Activated CD4-positive, alpha-beta T cell treated with anti-CD3 and anti-CD28 coated beads for 24 hours (primary cell): ENCODE data around the gene MEGF8.

ENCODE experiments used
- DNase-seq, 2 donors: peaks; one replicate each; pipeline ENCODE4 v3.0.0-alpha.2; 2020; ENCODE audit warnings: low read depth in 2 of 2

MEGF8 gene

DNA sequence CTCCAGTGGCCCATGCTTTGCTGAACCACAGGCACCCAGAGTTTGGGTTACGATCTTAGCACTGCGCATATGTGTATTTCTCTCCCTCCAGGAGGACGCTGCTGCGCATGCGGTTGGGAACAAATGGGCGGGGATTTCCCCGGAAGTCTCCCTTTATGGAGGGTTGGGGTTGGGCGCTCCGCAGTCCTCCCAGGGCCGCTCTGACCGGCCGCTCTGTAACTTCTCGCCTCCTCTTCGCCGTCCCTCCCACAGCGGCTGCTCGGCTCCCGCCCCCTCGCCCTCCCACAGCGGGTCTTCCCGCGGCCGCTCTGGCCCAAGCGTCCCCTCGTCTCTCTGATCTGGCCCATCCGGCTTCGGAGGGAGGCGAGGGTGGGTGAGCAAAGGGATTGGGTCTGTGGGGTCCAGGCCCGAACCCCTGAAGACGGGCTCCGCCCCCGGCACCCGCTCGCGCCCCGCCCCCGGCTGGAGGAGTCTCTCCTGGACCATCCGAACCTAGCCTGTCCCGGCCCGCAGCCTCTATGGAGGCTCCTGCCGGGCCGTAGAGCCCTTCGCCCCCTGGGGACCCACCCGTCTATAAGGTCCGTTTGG, at the start of gene MEGF8:
Gene MEGF8 (plus strand): TSS at position 328 of the 588 bp plus-strand sequence. CDS start 609 bp downstream, outside the sequence.
- DNase-seq: peak; percentile 97 to 98

DNA sequence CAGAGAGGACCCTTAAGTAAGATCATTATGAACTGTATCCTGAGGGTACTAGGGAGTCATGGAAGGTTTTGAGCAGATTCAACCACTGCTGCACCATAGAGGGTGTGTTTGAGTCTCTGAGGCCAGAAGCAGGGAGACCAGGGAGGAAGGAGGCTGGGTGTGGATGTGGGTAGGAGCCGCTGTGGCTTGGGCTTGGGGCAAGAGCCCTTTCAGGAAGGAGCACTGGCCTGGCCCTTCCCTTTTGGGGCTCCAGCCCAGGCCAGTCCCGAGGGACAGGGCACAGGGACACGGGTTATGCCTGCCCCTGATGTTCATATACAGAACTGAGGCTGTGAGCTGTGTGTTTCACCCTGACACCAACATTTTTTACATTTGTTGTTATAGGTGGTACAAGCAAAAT, 49.2 kb upstream of the MEGF8 start:
- DNase-seq: no peak

DNA sequence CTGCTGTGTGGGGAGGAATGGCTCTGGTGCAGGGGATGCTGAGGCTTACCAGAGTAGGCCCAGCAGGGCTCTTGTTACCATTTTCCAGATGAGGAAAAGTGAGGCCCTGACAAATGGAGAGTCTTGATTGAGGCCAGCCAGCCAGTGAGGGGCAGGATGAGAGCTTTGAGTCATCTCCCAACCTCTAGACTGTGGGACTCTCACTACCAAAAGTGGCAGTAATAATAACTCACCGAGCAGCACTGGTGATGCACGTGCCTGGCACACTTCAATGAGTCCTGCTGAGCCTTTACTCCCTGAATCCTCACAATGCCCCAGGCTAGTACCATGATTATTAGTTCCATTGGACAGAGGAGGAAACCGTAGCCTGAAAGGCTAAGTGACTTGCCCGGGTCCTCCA, 48.6 kb upstream of the MEGF8 start:
- DNase-seq: no peak

DNA sequence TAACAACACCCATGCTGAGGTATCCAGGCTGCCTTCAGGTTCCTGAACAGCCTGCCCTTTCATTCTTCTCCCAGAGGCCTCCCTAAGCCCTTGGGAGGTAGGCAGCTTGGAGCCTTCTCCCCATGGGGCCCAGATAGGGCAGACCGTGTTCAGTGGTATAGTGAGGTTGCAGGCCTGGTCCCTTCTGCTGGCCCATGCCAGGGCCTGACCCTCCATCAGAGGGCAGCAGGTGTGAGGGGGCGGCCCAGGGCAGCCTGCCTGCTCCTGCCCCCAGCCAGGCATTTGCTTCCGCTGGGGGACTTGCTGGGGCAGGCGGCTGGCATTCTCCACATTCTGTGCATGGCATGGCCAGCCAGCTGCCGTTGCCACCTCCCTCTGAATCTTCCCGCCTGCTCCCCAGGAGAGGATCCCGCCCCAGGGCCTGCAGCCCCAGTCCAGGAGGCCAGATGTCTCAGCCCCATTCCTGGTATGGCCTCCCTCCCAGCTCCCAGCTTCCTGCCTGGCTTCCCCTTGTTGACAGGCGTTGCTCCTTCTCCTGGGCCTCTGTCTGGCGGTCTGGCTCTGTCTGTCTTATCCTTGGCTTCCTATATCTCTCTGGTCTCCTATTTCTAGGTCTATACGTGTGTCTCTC, 47.5 kb upstream of the MEGF8 start:
- DNase-seq: no peak

GRCh38 chr19:42278452-42279154, 46.8 kb upstream of the MEGF8 start:
- DNase-seq: no peak

DNA sequence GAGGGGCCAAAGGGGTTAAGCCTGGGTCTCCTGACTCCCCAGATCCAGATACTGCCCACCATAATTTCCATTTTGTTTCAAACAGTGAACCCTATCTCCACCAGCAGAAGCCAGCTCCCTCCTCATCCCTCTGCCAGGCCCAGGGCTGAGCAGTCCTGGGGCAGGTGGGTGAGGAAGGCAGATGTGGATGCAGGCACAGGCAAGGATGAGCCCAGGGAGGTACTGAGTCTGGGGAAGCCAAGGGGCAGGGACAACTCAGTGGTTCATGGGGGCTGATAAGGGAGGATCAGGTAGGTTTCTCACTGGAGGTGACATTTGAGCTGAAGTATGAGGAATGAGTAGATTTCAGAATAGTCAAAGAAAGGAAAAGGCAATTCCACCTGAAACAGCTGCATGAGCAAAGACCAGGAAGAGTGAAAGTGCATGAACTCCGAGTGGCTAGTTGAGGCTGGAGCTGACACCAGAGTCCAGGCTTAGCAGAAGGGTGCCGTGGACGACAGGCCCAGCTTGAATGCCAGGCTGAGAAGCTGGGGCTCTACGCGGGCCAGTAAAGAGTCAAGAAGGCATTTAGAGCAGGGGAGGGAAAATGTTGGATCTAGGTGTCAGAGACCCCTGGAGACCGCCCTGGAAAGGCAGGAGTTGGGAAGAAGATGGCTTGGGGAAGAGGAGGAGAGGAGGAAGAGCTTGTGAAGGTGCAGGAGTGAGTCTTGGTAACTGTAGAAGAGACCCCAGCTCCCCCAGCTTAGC, 46.1 kb upstream of the MEGF8 start:
- no peak for DNase-seq

GRCh38 chr19:42279902-42280814, 45.3 kb upstream of the MEGF8 start:
- DNase-seq: peak; percentile 76 to 86

DNA sequence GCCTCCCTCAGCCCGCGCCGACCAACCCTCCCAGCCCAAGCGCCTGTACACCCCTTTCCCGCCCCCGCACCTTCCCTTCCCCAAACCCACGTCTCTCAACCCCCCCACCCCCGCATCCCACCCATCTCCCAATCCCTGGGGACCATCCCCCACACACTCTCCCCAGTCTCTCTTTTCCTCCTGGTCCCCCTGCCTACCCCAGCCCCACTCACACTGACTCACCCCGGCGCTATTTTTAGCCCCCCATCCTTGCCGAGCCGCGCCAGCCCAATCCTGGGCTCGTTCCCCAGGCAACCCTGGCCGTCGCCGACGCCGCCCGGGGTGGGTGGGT, 44.7 kb upstream of the MEGF8 start:
- DNase-seq: no peak

DNA sequence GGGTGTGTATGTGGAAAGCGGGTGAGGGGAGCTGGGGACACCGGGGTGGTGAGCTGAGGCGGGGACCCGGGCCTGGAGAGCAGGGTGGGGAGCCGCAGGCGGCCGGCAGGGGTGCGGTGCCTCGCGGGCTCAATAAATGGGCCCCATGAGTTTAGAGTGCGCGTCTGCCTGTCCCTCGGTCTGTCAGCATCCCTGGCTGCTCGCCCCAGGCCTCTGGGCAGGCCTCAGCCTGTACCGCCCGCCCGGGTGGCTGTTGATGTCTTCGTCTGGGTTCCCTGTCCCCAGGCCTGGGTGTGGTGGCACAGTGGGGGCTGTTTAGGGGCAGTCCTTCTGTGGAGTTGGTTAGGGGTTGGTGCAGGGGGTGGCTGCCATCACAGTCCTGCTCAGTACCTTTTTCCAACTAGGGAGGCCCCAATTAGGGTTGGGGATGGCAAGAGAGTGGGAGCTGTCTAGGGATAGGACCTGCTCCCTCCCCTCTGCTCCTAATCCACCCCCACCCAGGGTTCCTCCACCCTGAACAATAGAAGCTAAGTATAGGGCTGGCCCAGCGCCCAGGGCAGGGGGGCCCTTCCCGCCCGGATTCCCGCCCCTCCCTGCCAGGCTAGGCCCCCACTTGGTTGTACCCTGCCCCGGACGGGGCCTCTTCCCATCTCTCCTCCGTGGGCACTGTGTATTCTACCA, 44.1 kb upstream of the MEGF8 start:
- DNase-seq: no peak

DNA sequence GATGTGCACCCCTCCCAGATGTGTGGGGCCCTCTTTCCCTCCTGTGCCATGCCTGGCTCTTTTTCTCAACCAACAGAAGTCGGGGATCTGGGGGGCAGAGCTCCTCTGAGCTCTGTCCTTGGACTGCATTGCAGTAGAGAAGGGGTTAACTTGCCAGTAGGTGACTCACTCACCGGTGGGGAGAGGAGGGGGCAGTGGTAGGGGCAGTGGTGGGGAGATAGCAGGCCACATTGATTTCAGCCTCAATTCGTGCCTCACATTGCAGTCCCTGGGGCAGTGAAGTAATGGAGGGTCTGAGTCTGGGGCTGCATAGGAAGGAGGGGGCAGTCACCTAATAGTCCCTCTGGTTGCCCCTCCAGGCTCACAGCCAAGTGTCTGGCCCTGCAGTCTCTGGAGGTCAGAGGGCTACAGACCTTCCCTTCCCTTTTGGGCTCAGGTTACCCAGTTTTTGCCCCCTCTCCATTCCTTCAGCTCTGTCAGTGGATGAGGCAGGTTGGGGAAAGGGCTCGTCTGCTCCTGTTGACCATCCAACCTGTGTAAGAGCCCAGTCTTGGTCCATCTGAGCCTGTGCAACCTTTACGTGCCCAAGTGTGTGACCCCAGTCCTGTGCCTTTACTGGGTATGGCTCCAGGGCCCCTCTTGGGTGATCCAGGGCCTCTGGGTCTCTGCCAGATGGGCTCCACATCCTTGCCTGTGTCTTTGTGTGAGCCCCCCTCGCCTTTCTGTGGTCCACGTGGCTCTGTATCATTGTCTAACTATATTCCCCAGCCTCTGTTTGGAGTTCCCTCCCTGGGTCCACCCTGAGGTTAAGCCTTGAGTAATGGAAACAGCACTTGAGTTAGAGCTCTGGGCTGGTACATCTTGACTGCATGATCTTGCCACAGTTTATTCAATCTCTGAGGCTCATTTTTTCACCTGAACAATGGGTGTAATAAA, 43.3 kb upstream of the MEGF8 start:
- DNase-seq: no peak

GRCh38 chr19:42282819-42283187, 42.6 kb upstream of the MEGF8 start:
- no peak for DNase-seq

DNA sequence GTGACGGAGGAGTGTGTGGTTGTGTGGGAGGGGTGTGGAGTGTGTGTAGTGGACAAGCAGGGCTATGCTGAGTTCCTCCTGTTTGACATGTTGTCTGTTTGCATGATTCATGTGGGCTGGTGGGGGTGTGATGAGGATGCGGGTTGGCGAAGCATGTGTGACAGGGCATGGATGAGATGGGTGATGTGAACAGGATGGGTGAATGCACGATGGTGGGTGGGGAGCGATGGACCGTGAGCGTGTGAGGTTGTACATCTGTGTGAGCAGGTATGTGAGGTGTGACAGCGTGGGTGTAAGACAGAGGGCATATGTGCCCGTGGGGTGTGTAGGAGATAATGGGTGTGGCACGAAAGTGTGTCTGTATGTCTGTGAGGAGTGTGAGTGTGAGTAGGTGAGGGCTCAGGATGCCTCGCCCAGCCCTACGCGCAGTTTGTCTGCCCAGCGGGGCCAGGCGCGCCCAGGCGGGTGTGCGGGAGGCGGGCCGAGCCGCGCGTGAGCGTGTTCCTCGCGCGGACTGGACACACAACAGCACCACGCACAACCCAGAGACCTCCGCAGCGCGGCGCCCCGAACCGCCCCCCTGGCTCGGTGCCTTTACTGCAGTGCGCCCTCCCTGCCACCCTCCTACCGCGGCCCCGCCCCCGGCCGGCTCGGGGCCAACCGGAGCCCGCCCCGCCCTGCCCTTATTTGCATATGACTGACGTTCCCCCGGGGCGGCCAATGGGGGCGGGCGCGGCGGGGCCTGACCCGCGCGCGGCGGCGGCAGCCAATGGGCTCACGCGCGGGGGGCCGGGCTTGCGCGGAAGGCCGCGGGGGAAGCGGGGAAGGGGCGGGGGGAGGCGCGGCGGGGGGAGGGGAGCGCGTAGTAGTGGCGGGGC, 42.0 kb upstream of the MEGF8 start:
- DNase-seq: peak; percentile 88 to 93

- peak in 1 of 2 donors; percentile 72 for DNase-seq
Observed at GRCh38 chr19:42284066-42284501, 41.4 kb upstream of the MEGF8 start.

DNA sequence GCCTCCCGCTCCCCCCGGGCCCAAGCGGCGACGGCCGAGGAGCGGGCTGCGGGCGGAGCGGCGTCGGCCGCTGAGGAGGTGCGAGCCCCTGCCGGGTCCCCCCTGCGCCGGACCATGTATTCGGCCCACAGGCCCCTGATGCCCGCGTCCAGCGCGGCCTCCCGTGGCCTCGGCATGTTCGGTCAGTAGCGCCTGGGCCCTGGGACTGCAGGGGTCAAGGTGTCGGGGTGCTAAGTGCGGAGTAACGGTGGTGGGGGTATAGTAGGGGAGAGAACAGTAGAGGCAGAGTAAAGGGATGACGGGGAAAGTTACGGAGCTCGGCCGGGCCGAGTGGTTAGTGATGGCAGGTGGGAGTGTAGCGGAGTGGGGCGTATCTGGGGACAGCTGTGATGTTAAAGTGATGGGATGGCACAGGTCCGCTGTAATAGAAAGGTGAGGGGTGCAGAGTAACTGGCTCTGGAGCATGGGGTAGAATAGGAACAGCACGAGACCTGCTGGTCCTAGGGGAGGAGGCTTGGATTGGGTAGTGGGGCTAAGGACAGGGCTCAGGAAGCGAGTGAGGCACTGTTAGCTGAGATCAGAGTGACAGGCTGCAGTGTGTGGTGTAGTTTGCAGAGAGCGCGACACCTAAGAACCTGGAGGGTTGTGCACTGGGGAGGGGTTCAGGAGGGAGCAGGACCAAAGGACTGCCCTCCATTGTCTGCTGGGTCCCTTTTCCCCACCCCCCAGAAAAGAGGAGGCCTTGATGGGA, 40.7 kb upstream of the MEGF8 start:
- DNase-seq: no peak

DNA sequence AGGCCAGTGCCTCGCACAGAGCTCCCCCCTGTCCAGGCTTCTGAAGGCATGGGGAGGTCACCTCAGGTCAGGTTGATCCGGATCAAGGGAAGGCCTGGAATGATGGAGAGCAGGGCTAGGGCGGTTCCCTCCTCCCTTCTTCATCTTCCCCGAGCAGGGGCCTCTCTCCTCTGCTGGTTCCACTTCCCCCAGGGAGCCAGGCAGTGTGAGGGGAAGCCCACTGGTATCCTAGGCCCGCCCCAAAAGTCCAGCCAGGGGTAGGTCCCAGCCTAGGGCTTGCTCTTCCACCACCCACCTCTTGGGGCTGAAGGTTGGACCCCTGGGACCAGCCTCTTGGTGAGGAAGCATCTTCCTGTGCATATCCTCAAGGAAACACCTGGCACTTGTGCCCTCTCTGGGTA, 39.9 kb upstream of the MEGF8 start:
- no peak for DNase-seq

DNA sequence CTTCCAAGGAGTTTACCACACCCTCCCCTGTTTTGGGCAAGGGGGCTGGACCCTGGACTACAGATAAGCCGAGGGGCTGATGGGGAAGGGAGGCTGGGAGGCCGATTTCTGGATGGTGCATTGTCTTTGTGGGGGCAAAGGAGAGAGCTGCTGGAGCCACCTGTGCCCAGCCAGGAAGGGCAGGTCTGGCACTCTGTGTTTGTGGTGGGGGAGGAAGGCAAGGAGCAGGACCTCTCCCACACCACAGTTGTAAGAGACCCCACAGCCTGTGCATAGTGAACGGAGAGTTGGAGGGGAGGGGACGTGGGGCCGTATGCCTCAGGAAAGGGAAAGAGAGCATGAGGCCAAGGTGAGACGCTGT, 39.5 kb upstream of the MEGF8 start:
- no peak for DNase-seq

DNA sequence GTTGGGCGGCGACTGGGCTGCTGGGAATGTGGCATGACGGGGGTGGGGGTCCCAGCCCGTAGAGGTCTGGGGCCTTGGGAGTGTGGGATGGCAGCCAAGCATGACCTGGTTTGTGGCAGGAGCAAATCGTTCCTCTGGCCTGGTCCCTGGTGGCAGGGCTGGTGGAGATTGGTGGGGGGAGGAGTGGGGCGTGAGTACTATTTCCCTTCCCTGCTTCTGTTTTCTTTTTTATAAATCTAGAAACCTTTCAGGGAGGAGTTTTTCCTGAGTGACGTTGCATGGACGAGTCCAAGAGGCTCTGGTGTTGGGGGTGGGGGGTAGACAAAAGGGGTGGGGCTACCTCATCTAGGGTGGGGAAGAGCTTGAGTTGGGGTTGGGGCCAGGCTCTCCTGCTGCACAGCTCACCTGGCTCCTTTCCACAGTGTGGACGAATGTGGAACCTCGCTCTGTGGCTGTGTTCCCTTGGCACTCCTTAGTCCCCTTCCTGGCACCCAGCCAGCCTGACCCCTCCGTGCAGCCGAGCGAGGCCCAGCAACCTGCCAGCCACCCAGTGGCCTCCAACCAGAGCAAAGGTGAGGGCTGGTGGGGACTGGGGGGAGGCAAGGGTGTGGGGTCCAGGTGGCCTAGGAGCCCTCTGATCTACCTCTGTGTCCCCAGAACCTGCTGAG, 39.0 kb upstream of the MEGF8 start:
- DNase-seq: no peak
